Left hindlimb (tissue), 1 donor: ENCODE results near the gene KLHDC4.
"Not testable (repeated sequence)": the region's sequence is repeated elsewhere in the genome, so short reads cannot be mapped to it uniquely, and the experiment has no call there.

ENCODE experiments used
- DNase-seq: peaks from one replicate; pipeline ENCODE4 v3.0.0-alpha.2; 2018

KLHDC4 gene

DNA sequence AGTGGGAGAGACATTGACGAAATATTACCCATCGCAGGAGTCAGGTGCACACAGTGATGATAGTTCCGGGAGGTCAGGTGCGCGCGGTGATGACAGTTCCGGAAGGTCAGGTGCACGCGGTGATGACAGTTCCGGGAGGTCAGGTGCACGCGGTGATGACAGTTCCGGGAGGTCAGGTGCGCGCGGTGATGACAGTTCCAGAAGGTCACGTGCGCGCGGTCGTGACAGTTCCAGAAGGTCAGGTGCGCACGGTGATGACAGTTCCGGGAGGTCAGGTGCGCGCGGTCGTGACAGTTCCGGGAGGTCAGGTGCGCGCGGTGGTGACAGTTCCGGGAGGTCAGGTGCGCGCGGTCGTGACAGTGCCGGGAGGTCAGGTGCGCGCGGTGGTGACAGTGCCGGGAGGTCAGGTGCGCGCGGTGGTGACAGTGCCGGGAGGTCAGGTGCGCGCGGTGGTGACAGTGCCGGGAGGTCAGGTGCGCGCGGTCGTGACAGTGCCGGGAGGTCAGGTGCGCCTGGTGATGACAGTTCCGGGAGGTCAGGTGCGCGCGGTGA, 84.7 kb downstream of the KLHDC4 start:
- DNase-seq: not testable (repeated sequence)

DNA sequence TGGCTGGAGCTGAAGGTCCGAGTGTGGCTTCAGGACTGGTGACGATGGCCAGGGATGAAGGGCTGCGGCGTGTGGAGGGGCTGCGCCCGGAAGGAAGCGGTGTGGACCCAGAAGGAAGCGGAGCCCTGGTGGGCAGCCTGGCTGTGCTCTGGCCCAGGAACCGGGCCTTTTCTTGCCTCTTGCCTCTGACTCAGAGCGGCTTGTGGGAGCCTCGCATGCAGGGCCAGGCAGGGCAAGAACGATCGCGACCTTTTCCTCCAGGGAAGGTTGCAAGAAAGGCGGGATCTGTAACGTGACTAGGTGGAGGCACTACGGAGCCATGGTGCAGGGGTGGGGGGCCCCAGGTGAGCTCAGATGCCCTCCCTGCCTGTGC, 85.5 kb downstream of the KLHDC4 start:
- no peak for DNase-seq

DNA sequence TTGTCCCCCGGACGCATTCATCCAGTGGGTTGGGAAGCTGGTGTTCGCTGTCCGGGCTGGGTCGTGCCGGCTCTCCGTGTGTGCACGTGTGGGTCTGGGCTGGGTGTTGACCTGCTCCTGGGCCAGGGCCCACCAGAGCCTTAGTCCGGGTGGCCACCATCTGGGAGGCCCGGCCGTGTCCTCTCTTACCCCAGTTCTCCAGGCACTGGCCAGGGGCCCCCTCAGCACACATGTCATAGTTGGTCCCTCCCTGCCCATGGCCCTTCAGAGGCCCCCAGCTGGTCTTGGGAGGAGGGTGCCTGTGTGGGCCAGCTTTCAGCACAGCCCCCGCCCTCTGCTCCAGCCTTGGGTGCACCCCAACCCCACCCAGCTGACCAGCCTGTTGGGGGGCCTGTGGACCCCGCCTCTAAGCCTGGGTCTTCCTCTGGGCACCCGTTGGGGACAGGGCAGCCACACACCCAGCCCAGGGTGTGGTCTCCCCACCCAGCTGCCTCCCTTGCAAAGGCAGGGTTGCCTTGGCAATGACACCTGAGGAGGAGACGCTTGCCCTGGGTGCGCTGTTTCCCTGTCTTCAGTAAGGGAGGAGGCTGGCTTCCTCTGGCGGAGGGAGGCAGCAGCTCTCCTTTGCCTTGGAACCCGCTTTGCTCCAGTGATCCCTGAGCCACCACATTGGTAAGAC, 86.1 kb downstream of the KLHDC4 start:
- DNase-seq: no peak

DNA sequence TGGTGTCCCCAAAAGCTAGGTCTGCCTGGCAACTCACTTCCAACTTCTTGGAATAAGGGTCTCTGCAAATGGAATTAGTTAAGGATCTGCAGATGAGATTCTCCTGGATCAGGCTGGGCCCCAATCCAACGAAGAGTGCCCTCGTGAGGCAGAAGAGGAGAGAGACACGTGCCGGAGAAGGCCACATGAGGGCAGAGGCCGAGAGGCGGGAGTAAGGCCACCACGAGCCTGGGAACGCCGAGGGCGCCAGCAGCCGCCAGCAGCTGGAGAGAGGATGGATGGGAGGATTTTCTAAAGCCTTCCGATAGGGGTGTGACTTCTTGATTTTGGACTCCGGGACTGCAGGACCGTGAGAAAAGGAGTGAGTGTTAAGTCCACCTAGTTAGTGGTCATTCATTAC, 87.2 kb downstream of the KLHDC4 start:
- DNase-seq: no peak

DNA sequence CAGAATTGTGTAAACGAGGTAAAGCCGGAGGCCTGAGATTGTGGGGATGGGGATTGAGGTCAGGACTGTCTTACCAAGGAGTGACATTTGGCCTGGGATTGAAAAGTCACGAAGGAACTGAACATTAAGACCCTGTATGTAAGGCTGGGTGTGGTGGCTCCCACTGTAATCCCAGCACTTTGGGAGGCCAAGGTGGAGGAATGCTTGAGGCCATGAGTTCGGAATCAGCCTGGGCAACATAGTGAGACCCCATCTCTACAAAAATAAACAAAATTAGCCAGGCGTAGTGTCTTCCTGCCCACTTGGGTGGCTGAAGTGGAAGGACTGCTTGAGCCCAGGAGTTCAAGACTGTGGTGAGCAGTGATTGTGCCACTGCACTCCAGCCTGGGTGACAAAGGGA, 88.0 kb downstream of the KLHDC4 start:
- no peak for DNase-seq

DNA sequence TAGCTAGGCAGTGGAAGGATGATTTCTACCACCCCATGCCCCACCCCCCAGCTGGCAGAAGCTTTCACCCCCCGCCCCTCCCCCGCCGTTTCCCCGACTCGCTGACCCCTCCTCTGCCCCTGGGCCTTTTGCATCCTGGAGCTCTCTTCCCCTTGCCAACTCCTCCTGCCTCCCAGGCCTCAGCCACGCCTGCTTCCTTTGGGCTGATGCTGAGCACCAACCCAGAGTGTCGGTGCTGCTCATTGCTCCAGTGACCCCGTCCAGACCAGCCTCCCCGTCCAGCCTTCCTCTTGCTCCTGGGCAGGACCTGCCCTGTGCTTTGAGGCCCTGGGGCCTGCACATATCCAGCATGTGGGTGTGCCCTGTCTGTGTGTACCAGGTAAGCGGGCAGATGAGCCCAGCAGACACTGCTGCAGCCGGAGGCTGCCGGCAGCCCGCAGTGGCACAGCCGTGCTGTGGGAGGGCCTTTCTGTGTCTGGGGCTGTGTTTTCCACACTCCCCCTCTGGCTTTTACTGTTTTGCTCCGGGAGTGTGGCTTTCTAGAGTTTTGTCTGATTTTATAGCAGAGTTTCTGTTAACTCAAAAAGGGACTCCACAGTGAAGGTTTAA, 90.6 kb downstream of the KLHDC4 start:
- DNase-seq: no peak

DNA sequence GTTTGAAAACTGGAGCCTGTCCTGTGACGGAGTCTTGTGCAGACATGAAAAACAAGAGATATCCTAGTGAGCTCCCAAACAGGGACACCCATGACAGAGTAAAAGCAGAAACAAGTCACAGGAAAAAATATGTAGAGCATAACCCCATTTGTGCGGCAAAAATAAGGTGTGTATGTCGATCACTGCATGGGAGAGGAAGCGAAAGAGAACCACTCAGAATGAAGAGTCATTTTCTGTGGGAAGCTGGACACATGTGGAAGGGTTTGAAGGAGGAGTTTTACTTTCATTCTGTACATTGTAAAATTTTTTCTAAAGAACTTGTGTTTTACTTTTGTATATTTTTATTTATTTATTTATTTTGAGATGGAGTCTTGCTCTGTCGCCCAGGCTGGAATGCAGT, 91.4 kb downstream of the KLHDC4 start:
- DNase-seq: no peak

DNA sequence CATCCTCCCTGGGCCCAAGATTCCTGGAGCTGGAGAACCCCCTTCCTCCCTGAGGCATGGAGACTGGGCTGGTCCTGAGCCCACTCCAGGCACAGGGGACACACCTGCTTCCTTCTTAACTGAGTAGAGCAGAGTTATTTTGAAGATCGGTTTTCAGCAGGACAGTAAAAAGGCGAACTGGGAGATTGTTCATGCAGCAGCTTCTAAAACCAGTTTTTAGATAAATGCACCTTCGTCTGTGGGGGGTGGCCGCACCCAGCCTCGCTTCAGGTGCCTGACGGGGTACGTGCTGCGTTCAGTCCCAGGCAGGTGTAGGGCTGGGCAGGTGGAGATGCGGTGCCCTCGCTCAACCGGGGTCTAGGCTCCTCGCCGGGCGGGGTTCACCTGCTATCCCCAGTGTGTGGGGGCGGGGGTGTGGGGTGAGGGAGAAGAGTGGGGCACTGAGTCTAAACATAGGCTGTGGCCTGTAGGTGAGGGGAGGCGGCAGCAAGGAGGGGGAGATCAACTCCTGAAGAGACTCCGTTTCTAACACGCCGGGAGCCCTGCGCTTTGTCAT, 94.0 kb downstream of the KLHDC4 start:
- no peak for DNase-seq

DNA sequence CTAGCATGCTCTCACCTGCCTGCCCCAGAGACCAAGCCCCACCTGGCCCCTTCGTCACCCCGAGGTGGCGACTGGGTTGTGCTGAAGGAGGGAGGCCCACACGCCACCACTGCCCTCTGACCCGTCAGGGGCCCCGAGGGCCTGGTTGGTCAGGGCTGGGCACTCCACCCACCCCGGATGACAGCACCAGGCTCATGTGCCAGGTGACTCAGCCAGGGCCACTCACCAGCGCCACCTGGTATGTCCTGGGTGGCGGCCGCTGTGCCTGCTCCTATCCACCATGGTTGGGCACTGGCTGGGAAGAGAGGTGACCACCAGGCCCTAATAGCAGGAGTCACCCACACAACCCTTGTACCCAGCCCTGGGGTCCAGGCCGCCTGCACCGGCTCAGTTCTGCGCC, 94.6 kb downstream of the KLHDC4 start:
- no peak for DNase-seq

DNA sequence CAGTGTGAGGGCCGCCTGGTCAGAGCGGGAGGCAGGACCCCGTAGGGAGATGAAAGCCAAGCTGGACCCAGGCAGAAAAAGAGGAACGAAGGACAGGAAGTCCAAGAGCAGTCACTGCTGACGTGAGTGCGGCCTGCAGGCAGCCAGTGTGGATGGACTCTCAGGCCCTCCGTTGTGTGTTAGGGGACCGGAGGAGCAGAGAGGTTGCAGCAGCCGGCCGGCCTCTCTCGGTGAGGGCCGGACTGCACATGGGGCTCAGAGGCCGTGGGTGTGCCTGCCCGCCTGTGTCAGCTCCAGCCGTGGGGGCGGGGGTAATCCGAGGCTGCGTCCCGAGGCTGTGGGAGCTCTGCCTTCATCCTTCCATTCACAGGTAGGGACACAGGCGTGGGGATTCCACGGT, 96.1 kb downstream of the KLHDC4 start:
- no peak for DNase-seq

DNA sequence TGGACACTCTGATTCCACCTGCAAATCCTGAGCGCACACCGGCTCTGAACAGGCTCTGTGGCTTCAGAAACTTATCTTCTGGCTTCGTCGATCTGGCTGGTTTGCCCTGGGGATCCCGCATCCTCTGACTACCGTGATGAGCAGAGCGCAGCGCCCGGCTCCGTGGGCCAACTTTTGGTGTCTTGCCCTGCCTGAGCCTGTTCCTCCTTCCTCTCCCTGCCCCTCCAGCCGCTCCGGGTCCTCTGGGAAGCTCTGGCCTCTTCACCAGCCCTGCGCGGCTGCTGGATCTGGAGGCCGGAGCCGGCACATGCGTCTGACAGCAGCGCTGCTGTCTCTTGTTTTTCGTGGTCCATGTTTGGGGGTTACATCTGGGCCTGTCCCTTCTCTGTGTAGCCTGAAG, 97.8 kb downstream of the KLHDC4 start:
- DNase-seq: no peak

DNA sequence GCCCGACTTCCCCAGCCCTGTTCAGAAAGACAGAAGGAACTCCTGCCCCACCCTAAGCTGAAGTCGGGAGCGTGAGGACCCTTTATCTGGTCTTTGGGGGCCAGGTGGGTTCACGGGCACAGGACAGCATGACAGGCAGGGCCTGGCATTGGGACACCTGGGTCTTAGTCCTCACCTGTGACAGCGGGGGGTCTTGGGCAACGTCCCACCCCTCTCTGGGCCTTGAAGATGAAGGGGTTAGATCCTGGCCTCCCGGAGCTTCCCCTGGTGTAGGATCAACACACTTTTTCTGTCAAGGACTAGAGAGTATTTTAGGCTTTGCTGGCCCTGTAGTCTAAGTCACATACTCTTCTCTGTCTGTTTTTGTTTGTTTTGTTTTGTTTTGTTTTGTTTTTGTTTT, 98.3 kb downstream of the KLHDC4 start:
- no peak for DNase-seq

DNA sequence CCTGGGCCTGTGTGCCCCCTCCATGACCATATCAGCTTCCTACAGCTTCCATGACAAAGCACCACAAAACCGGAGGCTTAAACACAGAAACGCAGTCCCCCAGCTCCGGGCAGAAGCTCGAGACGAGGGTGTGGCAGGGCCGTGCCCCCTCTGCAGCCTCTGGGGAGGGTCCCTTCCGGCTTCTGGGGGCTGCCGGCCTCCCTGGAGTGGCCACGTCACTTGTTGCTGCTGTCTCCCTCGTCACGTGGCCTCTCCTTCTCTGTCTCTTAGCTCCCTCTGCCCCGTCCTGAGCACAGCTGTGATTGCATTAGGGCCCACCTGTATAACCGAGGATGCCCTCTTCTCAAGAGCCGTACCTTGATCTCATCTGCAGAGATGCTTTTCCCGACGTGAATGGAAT, 98.9 kb downstream of the KLHDC4 start:
- DNase-seq: no peak

DNA sequence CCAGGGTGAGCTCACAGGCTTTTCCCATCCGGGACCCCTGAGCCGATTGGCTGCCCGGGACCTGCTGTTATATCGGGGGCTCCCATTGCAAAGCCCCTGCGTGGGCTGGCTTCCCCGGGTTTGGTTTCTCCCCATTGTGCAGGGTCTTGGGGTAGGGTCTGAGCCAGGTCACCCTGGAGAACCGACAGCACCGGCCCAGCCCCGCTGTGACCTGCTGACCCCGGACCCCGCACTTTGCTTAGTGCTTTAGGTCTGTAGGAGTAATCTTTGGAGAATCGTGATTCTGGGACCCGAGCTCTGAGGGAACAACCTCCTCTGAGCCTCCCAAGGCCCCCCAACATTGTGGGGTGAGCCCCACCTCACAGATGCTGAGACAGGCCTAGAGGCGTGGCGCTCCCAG, 100.6 kb downstream of the KLHDC4 start:
- DNase-seq: no peak

DNA sequence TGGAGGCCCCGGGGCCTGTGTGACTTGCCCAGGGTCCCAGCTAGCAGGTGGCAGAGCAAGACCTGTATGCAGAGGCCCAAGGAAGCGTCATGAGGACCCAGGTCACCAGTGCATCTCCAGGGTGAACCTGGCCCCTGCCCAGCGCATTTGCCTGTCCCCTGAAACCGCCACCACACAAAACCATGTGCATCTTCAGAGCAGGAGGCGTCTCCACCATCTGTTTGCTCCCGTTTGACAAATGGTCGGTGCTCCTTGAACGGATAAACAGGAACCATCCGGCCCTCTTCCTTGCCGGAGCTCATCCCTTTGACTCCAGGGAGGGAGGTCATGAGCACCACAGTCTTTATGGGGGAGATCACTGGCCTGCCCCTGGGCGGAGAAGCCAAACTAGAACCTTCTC, 101.0 kb downstream of the KLHDC4 start:
- DNase-seq: no peak

DNA sequence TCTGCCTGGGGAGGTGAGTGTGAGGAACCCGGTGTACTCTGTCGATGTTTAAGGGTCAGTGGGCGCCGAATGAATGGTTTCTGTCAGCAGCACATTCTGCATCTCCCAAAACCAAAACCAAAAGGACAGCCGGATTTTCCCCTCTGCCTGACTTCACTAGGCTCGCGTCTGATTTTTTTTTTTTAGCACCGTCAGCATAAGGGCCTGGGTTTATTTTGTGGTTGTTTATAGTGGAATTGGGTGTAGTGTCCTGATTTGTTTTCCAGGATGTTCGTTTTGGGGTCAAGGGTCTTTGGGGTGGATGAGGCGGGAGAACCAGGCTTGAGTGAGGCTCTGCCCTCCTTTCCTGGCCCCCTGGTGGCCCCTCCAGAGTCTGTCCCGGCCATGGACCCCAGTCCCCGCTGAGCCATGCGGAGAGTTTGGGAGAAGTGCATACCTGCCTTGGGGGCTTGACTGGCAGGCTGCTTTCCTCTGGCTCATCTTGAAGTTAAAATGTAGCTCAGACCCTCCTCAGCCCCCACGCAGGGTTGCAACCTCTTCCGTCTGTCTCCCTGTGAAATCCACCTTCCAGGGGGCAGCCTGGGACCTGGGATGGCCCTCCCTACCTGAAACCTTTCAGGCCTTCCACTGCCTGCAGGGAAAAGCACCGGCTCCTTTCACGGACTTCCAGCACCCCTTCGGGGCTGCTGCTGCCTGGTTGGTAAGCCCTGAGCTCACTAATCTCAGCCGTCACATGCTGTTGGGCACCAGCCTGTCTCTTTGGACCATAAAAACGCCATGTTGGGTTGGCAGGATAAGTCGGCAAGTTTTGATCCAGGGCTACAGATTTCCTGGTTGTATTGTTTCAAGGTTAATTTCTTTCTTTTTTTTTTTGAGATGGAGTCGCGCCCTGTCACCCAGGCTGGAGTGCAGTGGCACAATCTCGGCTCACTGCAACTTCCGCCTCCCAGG, 103.3 kb downstream of the KLHDC4 start:
- DNase-seq: no peak

DNA sequence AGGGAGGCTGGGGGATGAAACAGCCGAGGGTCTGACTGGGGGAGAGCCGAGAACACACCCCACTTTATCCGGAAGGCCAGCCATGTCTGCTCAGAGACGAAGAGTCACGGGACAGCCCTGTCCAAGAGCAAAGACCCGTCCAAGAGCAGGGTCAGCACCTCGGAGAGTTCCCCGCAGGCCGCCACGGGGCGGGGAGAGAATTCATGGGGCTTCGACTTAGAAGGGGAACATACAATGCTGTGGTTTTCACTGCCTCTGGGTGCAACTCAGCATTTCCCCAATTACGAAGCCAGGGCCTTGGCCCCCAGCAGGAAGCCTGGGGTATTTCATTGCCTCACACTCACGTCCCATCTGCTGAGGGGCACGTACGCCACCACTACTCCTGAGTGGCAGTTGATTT, 104.2 kb downstream of the KLHDC4 start:
- DNase-seq: peak; percentile 65

DNA sequence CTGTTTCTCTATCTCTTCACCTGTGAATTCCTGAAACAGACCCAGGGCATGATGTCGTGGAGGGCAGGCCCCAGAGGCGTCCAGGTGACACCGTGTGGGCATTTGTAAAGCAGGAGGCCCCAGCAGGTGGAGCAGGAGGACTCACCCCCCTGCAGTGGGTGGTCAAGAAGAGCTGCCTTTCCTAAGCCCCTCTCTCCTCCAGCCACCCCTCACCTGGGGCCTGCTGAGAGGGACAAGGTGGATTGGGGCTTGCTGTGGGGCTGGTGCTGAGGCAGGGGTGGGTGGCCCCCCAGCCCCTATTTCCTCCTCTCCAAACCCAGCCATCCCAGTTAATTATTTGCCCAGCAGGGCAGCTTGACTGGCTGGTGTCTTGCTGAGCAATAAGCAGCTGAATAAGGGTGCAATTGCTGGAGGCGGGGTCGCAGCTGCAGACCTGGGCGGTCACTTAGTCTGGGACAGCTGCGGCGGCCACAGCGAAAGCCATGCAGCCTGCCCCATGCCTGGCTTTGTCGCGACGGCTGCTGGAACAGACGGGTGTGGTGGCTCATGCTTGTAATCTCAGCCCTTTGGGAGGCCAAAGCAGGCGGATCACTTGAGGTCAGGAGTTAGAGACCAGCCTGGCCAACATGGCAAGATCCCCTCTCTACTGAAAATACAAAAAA, 107.1 kb downstream of the KLHDC4 start:
- DNase-seq: no peak
